AG09309 (cell line): ENCODE data around the gene GTF3C5.
"Not testable (repeated sequence)": the region's sequence is repeated elsewhere in the genome, so short reads cannot be mapped to it uniquely, and the experiment has no call there.

ENCODE experiments used
- DNase-seq: peaks from one replicate; pipeline ENCODE4 v3.0.0-alpha.2; 2010; ENCODE audit warnings: low read depth
- H3K4me3 ChIP-seq: 2 replicates; pipeline ENCODE4 v1.5.1; 2011; ENCODE audit warnings: mild to moderate bottlenecking, low read depth, low read length, moderate library complexity; ENCODE audit not compliant: control insufficient read depth
- TF ChIP-seq, protein P1 (sequence below): IDR thresholded peaks from 2 replicates; pipeline ENCODE4 v1.5.1; 2011; ENCODE audit warnings: mild to moderate bottlenecking, low read depth, low read length, inconsistent platforms; ENCODE audit not compliant: insufficient read depth, control insufficient read depth; ENCODE audit errors: missing control alignments

Gene GTF3C5

GRCh38 chr9:132986114-132986513, 44.7 kb upstream of the GTF3C5 start:
- DNase-seq, result no peak

GRCh38 chr9:132986640-132987620, 43.9 kb upstream of the GTF3C5 start:
- no peak overlapping the region for H3K4me3 ChIP-seq
- TF ChIP-seq, protein P1, sequence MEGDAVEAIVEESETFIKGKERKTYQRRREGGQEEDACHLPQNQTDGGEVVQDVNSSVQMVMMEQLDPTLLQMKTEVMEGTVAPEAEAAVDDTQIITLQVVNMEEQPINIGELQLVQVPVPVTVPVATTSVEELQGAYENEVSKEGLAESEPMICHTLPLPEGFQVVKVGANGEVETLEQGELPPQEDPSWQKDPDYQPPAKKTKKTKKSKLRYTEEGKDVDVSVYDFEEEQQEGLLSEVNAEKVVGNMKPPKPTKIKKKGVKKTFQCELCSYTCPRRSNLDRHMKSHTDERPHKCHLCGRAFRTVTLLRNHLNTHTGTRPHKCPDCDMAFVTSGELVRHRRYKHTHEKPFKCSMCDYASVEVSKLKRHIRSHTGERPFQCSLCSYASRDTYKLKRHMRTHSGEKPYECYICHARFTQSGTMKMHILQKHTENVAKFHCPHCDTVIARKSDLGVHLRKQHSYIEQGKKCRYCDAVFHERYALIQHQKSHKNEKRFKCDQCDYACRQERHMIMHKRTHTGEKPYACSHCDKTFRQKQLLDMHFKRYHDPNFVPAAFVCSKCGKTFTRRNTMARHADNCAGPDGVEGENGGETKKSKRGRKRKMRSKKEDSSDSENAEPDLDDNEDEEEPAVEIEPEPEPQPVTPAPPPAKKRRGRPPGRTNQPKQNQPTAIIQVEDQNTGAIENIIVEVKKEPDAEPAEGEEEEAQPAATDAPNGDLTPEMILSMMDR, result no peak
- no peak for DNase-seq

More at GRCh38 chr9:132986114-132986513, 44.7 kb upstream of the GTF3C5 start:
- H3K4me3 ChIP-seq, result no peak overlapping the region
- TF ChIP-seq, protein P1, result no peak

DNA sequence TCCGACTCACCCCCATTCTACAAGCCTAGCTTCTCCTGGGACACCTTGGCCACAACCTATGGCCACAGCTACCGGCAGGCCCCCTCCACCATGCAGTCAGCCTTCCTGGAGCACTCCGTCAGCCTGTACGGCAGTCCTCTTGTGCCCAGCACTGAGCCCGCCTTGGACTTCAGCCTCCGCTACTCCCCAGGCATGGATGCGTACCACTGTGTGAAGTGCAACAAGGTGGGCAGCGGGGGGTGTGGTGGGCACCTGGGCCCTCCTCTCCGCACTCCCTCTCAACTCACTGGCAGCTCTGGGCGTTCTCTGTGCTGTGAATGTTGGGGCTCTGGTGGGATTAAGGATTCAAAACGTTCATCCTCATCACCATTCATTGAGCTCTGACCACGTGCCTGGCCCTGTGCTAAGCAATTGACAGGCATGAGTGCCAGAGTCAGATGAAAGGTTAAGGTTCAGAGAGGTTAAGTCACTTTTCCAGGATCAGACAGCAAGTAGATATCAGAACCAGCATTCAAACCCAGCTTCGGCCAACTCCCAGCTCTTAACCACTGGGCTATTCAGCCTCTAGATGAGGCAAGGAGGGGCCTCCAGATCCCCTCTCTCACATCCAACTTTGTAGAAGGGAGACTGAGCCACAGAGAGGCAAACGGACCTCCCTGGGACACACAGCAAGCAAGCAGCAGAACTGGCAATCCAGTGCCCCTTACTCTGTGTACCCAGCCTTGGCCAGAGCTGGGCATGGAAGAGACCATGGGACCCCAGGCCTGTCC, 42.4 kb upstream of the GTF3C5 start:
- no peak overlapping the region for H3K4me3 ChIP-seq
- DNase-seq, result no peak
- TF ChIP-seq, protein P1, result no peak

GRCh38 chr9:132989014-132989310, 41.8 kb upstream of the GTF3C5 start:
- H3K4me3 ChIP-seq, result no peak overlapping the region
- DNase-seq, result no peak
- TF ChIP-seq, protein P1, result no peak

- TF ChIP-seq, protein P1, result no peak
- DNase-seq, result no peak
Measured at GRCh38 chr9:132989414-132989996, 41.3 kb upstream of the GTF3C5 start.

DNA sequence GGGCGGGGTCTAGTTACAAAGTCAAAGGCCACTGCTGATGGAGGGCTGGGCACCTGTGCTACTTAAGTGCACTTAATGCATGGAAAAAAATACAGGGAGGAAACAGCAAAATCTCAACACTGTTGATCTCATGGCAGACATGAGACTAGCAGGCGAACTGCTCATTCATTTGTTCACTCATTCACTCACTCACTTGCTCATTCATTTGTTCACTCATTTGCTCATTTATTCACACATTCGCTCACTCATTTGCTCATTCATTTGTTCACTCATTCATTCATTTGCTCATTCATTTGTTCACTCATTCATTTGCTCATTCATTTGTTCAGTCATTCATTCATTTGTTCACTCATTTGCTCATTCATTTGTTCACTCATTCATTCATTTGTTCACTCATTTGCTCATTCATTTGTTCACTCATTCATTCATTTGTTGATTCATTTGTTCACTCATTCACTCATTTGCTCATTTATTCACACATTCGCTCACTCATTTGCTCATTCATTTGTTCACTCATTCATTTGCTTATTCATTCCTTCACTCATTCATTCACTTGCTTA, 40.7 kb upstream of the GTF3C5 start:
- DNase-seq, H3K4me3 ChIP-seq: not testable (repeated sequence)

More at GRCh38 chr9:132989414-132989996, 41.3 kb upstream of the GTF3C5 start:
- H3K4me3 ChIP-seq, result no peak overlapping the region
